Kidney (tissue), 14 donors: ENCODE measurements around the gene CHD9. TPM values are rescaled to one million over a fixed set of nuclear protein-coding genes. Genes with fewer than 3 reads are reported as not detected.

Experiments used
- DNase-seq, 5 donors: peaks; one replicate each; pipeline ENCODE4 v3.0.0-alpha.2; 2013 to 2020
- FAIRE-seq: peaks from 2 replicates; lab custom pipeline; 2012; peaks lifted over from hg19 to GRCh38; lab: Jason Lieb, UNC
- H3K27ac ChIP-seq, 2 donors: one replicate each; pipeline ENCODE4 v1.7.0; 2013; ENCODE audit warnings: low read depth in 2 of 2, low read length in 2 of 2, inconsistent platforms in 1 of 2
- H3K27me3 ChIP-seq: one replicate; pipeline ENCODE4 v1.7.1; 2013; ENCODE audit warnings: low read length, inconsistent platforms; ENCODE audit not compliant: control insufficient read depth, insufficient read depth
- H3K36me3 ChIP-seq, 3 donors: one replicate each; pipeline versions ENCODE4 v1.7.0 to v1.7.1; 2013; ENCODE audit warnings: low read length in 3 of 3, control low read depth in 1 of 3, inconsistent platforms in 1 of 3; ENCODE audit not compliant: insufficient read depth in 3 of 3, control insufficient read depth in 2 of 3
- H3K4me1 ChIP-seq, 3 donors: one replicate each; pipeline versions ENCODE4 v1.7.0 to v1.7.1; 2013; ENCODE audit warnings: low read length in 3 of 3, inconsistent platforms in 1 of 3, low read depth in 1 of 3; ENCODE audit not compliant: control insufficient read depth in 2 of 3, insufficient read depth in 2 of 3
- H3K4me3 ChIP-seq, 3 donors: one replicate each; pipeline versions ENCODE4 v1.7.0 to v1.8.1; 2013; ENCODE audit warnings: low read length in 3 of 3, control low read depth in 1 of 3, inconsistent platforms in 1 of 3
- H3K9ac ChIP-seq, 3 donors: one replicate each; pipeline versions ENCODE4 v1.7.0 to v1.7.1; 2013; ENCODE audit warnings: low read length in 3 of 3, control low read depth in 1 of 3, inconsistent platforms in 1 of 3
- H3K9me3 ChIP-seq, 3 donors: one replicate each; pipeline versions ENCODE4 v1.7.0 to v1.7.1; 2013; ENCODE audit warnings: low read length in 3 of 3, control low read depth in 1 of 3, inconsistent platforms in 1 of 3; ENCODE audit not compliant: control insufficient read depth in 2 of 3, insufficient read depth in 1 of 3
- intact Hi-C: fragments of 100-400 bp; cut with DNase I; formaldehyde crosslinking; loops from one replicate; pipeline ENCODE4 v1.11.1; 2022
- polyA plus RNA-seq: library from polyadenylated mRNA; stranded (reverse); fragments of 350-450 nt; fragmentation: Illumina TruSeq; extraction: RNeasy Lipid Tissue Mini Kit (QIAGEN cat#74804); gene quantifications from one replicate; pipeline ENCODE4 v1.2.3, GENCODE V29; 2014; ENCODE audit warnings: low read depth, low replicate concordance; ENCODE audit not compliant: insufficient read depth
- total RNA-seq: library from RNA; stranded (reverse); fragmentation: NEBNext Ultra II Directional; extraction: Animal tissue kit (Norgen Biotek cat#: 25700); gene quantifications from one replicate; pipeline ENCODE4 v1.2.1, GENCODE V29; 2021
- TF ChIP-seq, protein P1 (sequence below): IDR thresholded peaks from 3 replicates; pipeline ENCODE4 v1.5.1; 2012; ENCODE audit warnings: mild to moderate bottlenecking, moderate library complexity, borderline replicate concordance; ENCODE audit not compliant: insufficient read depth; ENCODE audit errors: extremely low read depth
- donor health status: control.
- donor health status: control.
- donor health status: control.
- donor health status: control.
- donor health status: control.
- donor health status: DM: yes; HTN: yes; CAD: no.
- donor health status: Normal renal cell carcinoma (clear cell type).

CHD9 gene
- total and polyA plus RNA-seq, 2 donors from 2014 or later: 9.4 to 83.7 TPM

DNA sequence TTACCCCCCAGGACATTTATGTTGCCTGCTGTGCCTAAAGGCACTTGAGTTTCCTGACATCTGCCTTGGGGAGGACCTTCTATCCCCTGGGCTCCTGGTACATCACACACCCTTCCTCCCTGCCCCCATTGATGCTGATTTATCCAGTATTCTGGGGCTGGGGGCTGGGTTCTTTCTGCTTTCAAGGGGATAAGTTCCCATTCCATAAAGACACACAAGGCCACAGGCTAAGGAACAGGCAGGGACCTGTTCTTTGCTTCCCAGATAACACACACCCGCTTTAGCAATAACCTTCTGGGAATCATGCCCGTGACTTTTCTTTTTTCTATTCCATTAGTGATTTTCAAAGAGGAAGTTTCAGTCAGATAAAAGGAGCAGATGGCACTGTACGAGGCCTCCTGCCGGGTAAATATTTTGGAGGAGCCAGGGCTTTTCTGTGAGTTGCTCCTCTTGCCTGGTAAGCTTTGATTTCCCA, 30.6 kb downstream of the CHD9 start:
- FAIRE-seq: no peak
- Histone ChIP-seq H3K27me3 (no peaks in the 10 kb centered on the region), H3K4me1 (peaks cover 0 to 24% (median 18%) of the 10 kb centered on the region in 3 donors), H3K36me3 (no peaks in the 10 kb centered on the region), H3K9me3 (no peaks in the 10 kb centered on the region), H3K27ac (peak overlapping the region; percentile 35 to 78), H3K4me3 (no peak overlapping the region), H3K9ac (peak overlapping the region in 1 of 3 donors; percentile 7)
- DNase-seq: no peak
- TF ChIP-seq, protein P1, sequence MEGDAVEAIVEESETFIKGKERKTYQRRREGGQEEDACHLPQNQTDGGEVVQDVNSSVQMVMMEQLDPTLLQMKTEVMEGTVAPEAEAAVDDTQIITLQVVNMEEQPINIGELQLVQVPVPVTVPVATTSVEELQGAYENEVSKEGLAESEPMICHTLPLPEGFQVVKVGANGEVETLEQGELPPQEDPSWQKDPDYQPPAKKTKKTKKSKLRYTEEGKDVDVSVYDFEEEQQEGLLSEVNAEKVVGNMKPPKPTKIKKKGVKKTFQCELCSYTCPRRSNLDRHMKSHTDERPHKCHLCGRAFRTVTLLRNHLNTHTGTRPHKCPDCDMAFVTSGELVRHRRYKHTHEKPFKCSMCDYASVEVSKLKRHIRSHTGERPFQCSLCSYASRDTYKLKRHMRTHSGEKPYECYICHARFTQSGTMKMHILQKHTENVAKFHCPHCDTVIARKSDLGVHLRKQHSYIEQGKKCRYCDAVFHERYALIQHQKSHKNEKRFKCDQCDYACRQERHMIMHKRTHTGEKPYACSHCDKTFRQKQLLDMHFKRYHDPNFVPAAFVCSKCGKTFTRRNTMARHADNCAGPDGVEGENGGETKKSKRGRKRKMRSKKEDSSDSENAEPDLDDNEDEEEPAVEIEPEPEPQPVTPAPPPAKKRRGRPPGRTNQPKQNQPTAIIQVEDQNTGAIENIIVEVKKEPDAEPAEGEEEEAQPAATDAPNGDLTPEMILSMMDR: no peak
- intact Hi-C loops: no loop called here

DNA sequence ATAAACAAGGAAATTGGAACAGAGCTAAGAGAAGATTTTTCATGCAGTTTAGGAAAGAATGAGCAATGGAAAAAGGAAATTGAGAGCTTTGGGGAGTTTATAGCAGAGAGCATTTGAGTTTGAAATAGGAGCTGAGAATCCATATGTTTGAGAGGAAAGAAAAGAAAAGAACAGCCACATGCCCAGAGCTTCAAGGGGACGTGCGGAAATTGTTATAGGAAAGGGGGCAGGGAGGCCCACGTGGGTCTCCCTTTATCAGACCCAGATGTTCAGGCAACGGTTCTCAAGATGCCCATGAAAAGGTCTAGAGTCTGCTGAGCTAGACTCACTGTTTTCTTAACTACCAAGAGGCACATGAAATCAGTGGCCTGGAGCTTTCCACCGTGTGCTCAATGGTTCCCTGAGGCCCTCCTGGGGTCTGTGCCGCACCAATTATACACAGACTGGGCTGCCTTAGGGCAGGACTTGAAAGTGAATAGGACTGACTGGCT, 31.2 kb downstream of the CHD9 start:
- Histone ChIP-seq H3K9me3 (no peaks in the 10 kb centered on the region), H3K9ac (peak overlapping the region in 1 of 3 donors; percentile 7), H3K27ac (peak overlapping the region; percentile 18 to 78), H3K36me3 (no peaks in the 10 kb centered on the region), H3K4me1 (peaks cover 0 to 20% (median 18%) of the 10 kb centered on the region in 3 donors), H3K4me3 (no peak overlapping the region), H3K27me3 (no peaks in the 10 kb centered on the region)
- DNase-seq (peak in 1 of 5 donors; percentile 35), FAIRE-seq (no peak)
- TF ChIP-seq, protein P1: no peak
- intact Hi-C loops: no loop called here

DNA sequence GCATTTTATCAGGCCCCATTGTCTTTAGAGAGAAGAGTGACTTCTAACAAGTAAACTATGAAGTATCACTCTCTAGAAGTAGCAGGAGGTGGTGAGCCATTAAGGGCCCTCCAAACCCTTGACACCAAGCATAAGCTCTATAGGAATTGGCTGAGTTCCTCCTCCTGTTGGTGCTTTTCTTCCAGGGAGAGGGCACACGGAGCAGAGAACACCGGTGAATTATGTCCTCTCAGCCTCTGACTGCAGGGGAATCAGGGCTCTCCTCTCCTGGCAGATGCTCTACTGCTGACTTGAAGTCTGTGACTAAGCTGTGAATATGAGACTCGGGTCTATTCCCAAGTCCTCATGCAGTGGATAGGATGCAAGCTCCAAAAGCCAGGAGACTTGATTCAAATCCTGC, 32.3 kb downstream of the CHD9 start:
- intact Hi-C loops: no loop called here
- H3K4me3 ChIP-seq: no peak overlapping the region
- no peak for DNase-seq
- H3K27me3 ChIP-seq: no peaks in the 10 kb centered on the region
- no peaks in the 10 kb centered on the region for H3K9me3 ChIP-seq
- no peak for FAIRE-seq
- peaks cover 3 to 30% (median 23%) of the 10 kb centered on the region in 3 donors for H3K4me1 ChIP-seq
- TF ChIP-seq, protein P1: no peak
- H3K27ac ChIP-seq: no peak overlapping the region
- H3K36me3 ChIP-seq: no peaks in the 10 kb centered on the region
- H3K9ac ChIP-seq: no peak overlapping the region
